ENCODE data around the gene HERPUD1.

DNA sequence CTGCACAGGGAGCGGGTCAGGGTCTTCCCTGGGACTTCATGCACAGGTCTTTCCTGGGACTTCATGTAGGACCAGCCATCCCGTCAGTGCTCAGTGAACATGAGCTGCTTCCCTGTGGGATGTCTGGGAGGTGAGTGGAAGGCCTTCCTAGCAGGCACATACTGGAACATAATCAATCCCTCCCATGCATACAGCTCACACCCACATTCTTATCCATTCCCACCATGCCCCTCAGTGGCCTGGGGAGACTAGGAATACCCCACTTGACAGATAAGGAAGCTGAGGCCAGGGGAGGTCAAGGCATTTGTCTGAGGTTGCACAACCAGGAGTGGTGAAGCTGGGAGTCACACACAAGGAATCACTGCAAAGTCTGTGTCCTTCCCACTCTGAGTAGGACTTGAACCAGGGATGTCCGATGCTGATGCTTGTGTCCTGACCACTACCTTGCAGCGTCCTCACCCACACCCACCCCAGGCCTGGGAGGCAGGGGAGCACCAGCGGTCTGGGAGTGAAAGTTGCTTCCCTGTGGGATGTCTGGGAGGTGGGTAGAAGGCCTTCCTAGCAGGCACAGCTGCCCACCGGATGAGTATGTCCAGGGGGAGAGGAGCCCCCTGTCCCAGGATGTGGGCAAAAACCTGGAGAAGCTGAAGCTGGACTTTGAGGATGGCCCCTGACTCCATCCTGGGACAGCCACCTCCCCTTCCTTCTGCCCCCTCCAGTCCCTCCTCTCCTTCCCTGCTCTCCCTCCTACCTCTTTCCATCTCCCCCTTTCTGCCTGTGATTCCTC is 56.4 kb downstream of the HERPUD1 start:
- TF ChIP-seq, protein P1, sequence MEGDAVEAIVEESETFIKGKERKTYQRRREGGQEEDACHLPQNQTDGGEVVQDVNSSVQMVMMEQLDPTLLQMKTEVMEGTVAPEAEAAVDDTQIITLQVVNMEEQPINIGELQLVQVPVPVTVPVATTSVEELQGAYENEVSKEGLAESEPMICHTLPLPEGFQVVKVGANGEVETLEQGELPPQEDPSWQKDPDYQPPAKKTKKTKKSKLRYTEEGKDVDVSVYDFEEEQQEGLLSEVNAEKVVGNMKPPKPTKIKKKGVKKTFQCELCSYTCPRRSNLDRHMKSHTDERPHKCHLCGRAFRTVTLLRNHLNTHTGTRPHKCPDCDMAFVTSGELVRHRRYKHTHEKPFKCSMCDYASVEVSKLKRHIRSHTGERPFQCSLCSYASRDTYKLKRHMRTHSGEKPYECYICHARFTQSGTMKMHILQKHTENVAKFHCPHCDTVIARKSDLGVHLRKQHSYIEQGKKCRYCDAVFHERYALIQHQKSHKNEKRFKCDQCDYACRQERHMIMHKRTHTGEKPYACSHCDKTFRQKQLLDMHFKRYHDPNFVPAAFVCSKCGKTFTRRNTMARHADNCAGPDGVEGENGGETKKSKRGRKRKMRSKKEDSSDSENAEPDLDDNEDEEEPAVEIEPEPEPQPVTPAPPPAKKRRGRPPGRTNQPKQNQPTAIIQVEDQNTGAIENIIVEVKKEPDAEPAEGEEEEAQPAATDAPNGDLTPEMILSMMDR (conservative IDR thresholded peaks at IDR 0.05; ENCODE audit: low read depth, low read length): no peak
- TF ChIP-seq EZH2 (IDR thresholded peaks at IDR 0.05; ENCODE audit: borderline replicate concordance, low read depth, low read length, poor library complexity, severe bottlenecking): no peak
